Measurements from ENCODE around the gene UCP3. TPM values are rescaled to one million over a fixed set of nuclear protein-coding genes. Genes with fewer than 3 reads are reported as not detected.

Gene UCP3
- polyA plus RNA-seq, 1 donor (not counting 4 experiments of a cell fraction or from before 2014, with no cell fraction given): 0.52 TPM

GRCh38 chr11:74055938-74056337 is 47.1 kb upstream of the UCP3 start:
- Histone ChIP-seq H3K4me1 (ENCODE audit: control insufficient read depth, extremely low read depth, insufficient read depth, low read length) (peaks cover 4% of the 10 kb centered on the region), H3K9me1 (ENCODE audit: control insufficient read depth, extremely low read depth, insufficient read depth, low read length) (no peaks in the 10 kb centered on the region), H3K36me3 (ENCODE audit: control insufficient read depth in 2 of 2, extremely low read depth in 1 of 2, insufficient read depth in 2 of 2, low read length in 2 of 2) (peaks cover 2 to 4% of the 10 kb centered on the region in 2 experiments), H3K27ac (ENCODE audit: control insufficient read depth, insufficient read depth, low read length) (no peak overlapping the region), H3K9ac (ENCODE audit: control insufficient read depth, extremely low read depth, insufficient read depth, low read length) (no peak overlapping the region), H3K27me3 (ENCODE audit: control insufficient read depth, extremely low read depth, insufficient read depth, low read length) (no peaks in the 10 kb centered on the region), H3K79me2 (ENCODE audit: control insufficient read depth, insufficient read depth, low read length) (no peaks in the 10 kb centered on the region), H4K20me1 (ENCODE audit: control insufficient read depth, extremely low read depth, insufficient read depth, low read length) (no peaks in the 10 kb centered on the region), H3K4me2 (ENCODE audit: control insufficient read depth, extremely low read depth, insufficient read depth, low read depth, low read length) (no peak overlapping the region), H2AFZ (ENCODE audit: control insufficient read depth, low read length) (no peak overlapping the region), H3K9me3 (ENCODE audit: control insufficient read depth, low read depth, low read length) (no peaks in the 10 kb centered on the region), H3K4me3 (ENCODE audit: control insufficient read depth in 2 of 3, extremely low read depth in 1 of 3, insufficient read depth in 2 of 3, low read depth in 1 of 3, low read length in 3 of 3) (no peak overlapping the region)
- DNase-seq (ENCODE audit: low read depth, low spot score) (no peak), FAIRE-seq (no peak)
- dilution Hi-C loops (cut with MboI; ENCODE audit: extremely low pct_ligation_motif_present, low sequenced_read_pairs): no loop called here
- TF ChIP-seq EZH2 (IDR thresholded peaks at IDR 0.05; ENCODE audit: low read length) (no peak), CTCF (optimal IDR thresholded peaks at IDR 0.05 in 1 of 3, IDR thresholded peaks at IDR 0.05 in 1 of 3, conservative IDR thresholded peaks at IDR 0.05 in 1 of 3; ENCODE audit: extremely low read depth in 1 of 3, insufficient read depth in 2 of 3, low read length in 3 of 3) (no peak)

- H2AFZ ChIP-seq (ENCODE audit: control insufficient read depth, low read length): no peak overlapping the region
- H3K4me1 ChIP-seq (ENCODE audit: control insufficient read depth, extremely low read depth, insufficient read depth, low read length): no peaks in the 10 kb centered on the region
- H3K27ac ChIP-seq (ENCODE audit: control insufficient read depth, insufficient read depth, low read length): no peak overlapping the region
- no peak for FAIRE-seq
- H3K9me1 ChIP-seq (ENCODE audit: control insufficient read depth, extremely low read depth, insufficient read depth, low read length): no peaks in the 10 kb centered on the region
- no peak overlapping the region for H3K9ac ChIP-seq (ENCODE audit: control insufficient read depth, extremely low read depth, insufficient read depth, low read length)
- no peaks in the 10 kb centered on the region for H3K9me3 ChIP-seq (ENCODE audit: control insufficient read depth, low read depth, low read length)
- dilution Hi-C loops (cut with MboI; ENCODE audit: extremely low pct_ligation_motif_present, low sequenced_read_pairs): no loop called here
- H3K4me3 ChIP-seq (ENCODE audit: control insufficient read depth in 2 of 3, extremely low read depth in 1 of 3, insufficient read depth in 2 of 3, low read depth in 1 of 3, low read length in 3 of 3): no peak overlapping the region
- DNase-seq (ENCODE audit: low read depth, low spot score): no peak
- H3K79me2 ChIP-seq (ENCODE audit: control insufficient read depth, insufficient read depth, low read length): no peaks in the 10 kb centered on the region
- H3K4me2 ChIP-seq (ENCODE audit: control insufficient read depth, extremely low read depth, insufficient read depth, low read depth, low read length): no peak overlapping the region
- TF ChIP-seq EZH2 (IDR thresholded peaks at IDR 0.05; ENCODE audit: low read length): no peak
- no peak for TF ChIP-seq CTCF (optimal IDR thresholded peaks at IDR 0.05 in 1 of 3, IDR thresholded peaks at IDR 0.05 in 1 of 3, conservative IDR thresholded peaks at IDR 0.05 in 1 of 3; ENCODE audit: extremely low read depth in 1 of 3, insufficient read depth in 2 of 3, low read length in 3 of 3)
- peaks cover 0 to 8% of the 10 kb centered on the region in 2 experiments for H3K36me3 ChIP-seq (ENCODE audit: control insufficient read depth in 2 of 2, extremely low read depth in 1 of 2, insufficient read depth in 2 of 2, low read length in 2 of 2)
- H3K27me3 ChIP-seq (ENCODE audit: control insufficient read depth, extremely low read depth, insufficient read depth, low read length): no peaks in the 10 kb centered on the region
- no peaks in the 10 kb centered on the region for H4K20me1 ChIP-seq (ENCODE audit: control insufficient read depth, extremely low read depth, insufficient read depth, low read length)
Observed at GRCh38 chr11:74050465-74050864, 41.6 kb upstream of the UCP3 start.

Data from keratinocyte (primary cell).